Measurements from ENCODE around the gene GUCY1A2.

Gene GUCY1A2

GRCh38 chr11:106989078-106989455 is 29.2 kb downstream of the GUCY1A2 start:
- TF ChIP-seq CTCF (IDR thresholded peaks at IDR 0.05; ENCODE audit: control extremely low read depth, extremely low read depth, low read depth, missing control alignments) = no peak
- CTCF ChIA-PET = interaction anchor here (0.9 to 3.9 kb wide), 6 partner anchors 8 to 35 kb away, joined by 3 to 11 read pairs (median 4); no protein-coding TSS in a partner anchor
- no peak for DNase-seq (ENCODE audit: extremely low spot score)
- POLR2A ChIA-PET = no interaction called here

DNA sequence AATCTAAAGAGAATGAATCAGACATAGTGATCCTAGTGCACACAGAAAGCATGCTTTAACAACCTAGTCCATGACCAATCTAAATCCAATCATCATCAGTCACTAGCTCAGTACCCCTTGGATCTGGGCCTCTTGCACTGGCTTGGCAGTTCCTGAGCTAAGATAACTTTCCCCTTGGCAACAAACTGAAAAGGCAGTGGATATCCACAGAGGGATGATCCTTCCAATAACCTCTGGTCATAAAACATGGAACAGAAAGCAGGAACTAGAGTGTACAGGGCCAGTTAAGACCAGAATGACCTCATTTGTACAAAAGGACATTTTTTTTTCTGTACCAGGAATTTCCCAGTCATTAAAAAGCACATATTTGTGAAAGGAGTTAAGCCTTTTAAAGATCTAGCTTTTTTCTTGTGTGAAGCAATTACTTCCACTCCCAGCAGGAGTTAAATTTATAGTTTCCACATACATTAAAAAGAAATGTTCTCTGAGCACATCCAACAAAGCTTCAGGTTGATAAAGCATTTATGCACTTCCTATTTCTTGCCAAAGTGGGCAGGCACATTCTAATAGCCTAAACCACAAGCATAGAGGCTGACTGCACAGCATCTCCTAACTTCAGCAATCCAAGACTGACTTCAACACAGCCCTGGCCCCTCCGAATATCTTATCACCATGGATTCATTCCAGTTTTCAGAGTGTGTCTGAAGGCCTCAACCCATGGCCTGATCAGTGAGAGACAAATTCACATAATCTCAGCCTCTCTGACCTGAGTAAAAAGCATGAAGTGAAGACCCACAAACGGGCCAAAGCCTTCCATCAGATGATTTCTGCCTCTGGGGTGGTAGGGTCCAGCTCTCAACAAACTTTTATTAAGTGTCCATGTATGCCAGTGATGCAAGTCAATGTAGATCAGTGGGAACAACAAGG is 29.9 kb downstream of the GUCY1A2 start:
- CTCF ChIA-PET = interaction anchor here (0.9 to 3.9 kb wide), 5 partner anchors 9 to 29 kb away, joined by 3 to 11 read pairs (median 4); no protein-coding TSS in a partner anchor
- no peak for TF ChIP-seq CTCF (IDR thresholded peaks at IDR 0.05; ENCODE audit: control extremely low read depth, extremely low read depth, low read depth, missing control alignments)
- no peak for DNase-seq (ENCODE audit: extremely low spot score)
- POLR2A ChIA-PET = no interaction called here

GRCh38 chr11:106986673-106987072 is 31.6 kb downstream of the GUCY1A2 start:
- DNase-seq (ENCODE audit: extremely low spot score) = no peak
- CTCF ChIA-PET = no interaction called here
- TF ChIP-seq CTCF (IDR thresholded peaks at IDR 0.05; ENCODE audit: control extremely low read depth, extremely low read depth, low read depth, missing control alignments) = no peak
- POLR2A ChIA-PET = no interaction called here

- no peak for TF ChIP-seq CTCF (IDR thresholded peaks at IDR 0.05; ENCODE audit: control extremely low read depth, extremely low read depth, low read depth, missing control alignments)
- POLR2A ChIA-PET = no interaction called here
Observed at GRCh38 chr11:106986261-106986660, 32.0 kb downstream of the GUCY1A2 start.

GRCh38 chr11:106983991-106984390 is 34.3 kb downstream of the GUCY1A2 start:
- no peak for TF ChIP-seq CTCF (IDR thresholded peaks at IDR 0.05; ENCODE audit: control extremely low read depth, extremely low read depth, low read depth, missing control alignments)
- ChIA-PET CTCF (no interaction called here), POLR2A (no interaction called here)
- no peak for DNase-seq (ENCODE audit: extremely low spot score)

More at GRCh38 chr11:106986261-106986660, 32.0 kb downstream of the GUCY1A2 start:
- CTCF ChIA-PET = no interaction called here
- no peak for DNase-seq (ENCODE audit: extremely low spot score)

DNA sequence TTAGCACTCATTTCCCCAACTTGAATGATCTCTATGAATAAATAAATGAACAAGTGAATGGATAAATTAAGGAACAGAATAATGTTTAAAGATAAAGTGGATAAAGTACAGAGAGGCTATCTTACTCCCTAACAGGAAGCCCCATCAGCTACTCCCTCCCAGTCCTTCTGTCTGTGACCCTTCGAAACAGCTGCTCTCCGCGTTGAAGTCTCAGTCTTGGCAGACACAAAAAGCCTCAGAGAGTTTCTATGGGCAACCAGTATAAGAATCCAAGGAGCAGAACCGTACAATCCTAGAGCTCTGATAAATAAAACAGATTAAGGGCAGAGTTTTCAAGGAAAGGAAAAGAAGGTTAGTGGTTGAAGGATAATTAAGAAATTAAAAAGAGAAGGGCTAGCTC is 35.0 kb downstream of the GUCY1A2 start:
- DNase-seq (ENCODE audit: extremely low spot score) = no peak
- ChIA-PET POLR2A (no interaction called here), CTCF (no interaction called here)
- TF ChIP-seq CTCF (IDR thresholded peaks at IDR 0.05; ENCODE audit: control extremely low read depth, extremely low read depth, low read depth, missing control alignments) = no peak

All from GM10248 (cell line).